Heart left ventricle (tissue), 16 donors: ENCODE data around the gene TBC1D32. TPM values are rescaled to one million over a fixed set of nuclear protein-coding genes. Genes with fewer than 3 reads are reported as not detected.
"Not testable (repeated sequence)": the region's sequence is repeated elsewhere in the genome, so short reads cannot be mapped to it uniquely, and the experiment has no call there.

Experiments used
- ATAC-seq, 4 donors: fragments of 200-7000 bp; cut with Tn5 transposase; one replicate each; pipeline ENCODE4 v1.9.1; 2020 to 2022; ENCODE audit warnings: moderate library complexity in 4 of 4, mild to moderate bottlenecking in 3 of 4, moderate number of reproducible peaks in 1 of 4
- DNase-seq, 5 donors: peaks; one replicate each; pipeline ENCODE4 v3.0.0-alpha.2; 2020
- H3K27ac ChIP-seq, 12 donors: fragments of 200-600 bp; sonication (generic) in 4 of 12; one replicate each; pipeline versions ENCODE4 v1.5.0 to v1.8.0; 2016 to 2022; ENCODE audit warnings: mild to moderate bottlenecking in 2 of 12
- H3K27me3 ChIP-seq, 9 donors: fragments of 200-600 bp; sonication (generic) in 2 of 9; one replicate each; pipeline versions ENCODE4 v1.5.1 to v1.8.0; 2016 to 2022; ENCODE audit warnings: mild to moderate bottlenecking in 3 of 9
- H3K36me3 ChIP-seq, 9 donors: fragments of 200-600 bp; sonication (generic) in 2 of 9; one replicate each; pipeline versions ENCODE4 v1.5.0 to v1.8.0; 2018 to 2022; ENCODE audit warnings: mild to moderate bottlenecking in 2 of 9
- H3K4me1 ChIP-seq, 12 donors: fragments of 200-600 bp; sonication (generic) in 4 of 12; one replicate each; pipeline versions ENCODE4 v1.5.0 to v1.8.0; 2016 to 2022; ENCODE audit warnings: mild to moderate bottlenecking in 3 of 12
- H3K4me3 ChIP-seq, 12 donors: fragments of 200-600 bp; sonication (generic) in 4 of 12; one replicate each; pipeline versions ENCODE4 v1.5.0 to v1.8.0; 2017 to 2022; ENCODE audit warnings: mild to moderate bottlenecking in 9 of 12, moderate library complexity in 4 of 12
- H3K9me3 ChIP-seq, 12 donors: fragments of 200-600 bp; sonication (generic) in 4 of 12; one replicate each; pipeline versions ENCODE4 v1.5.0 to v1.8.0; 2016 to 2022; ENCODE audit warnings: mild to moderate bottlenecking in 1 of 12
- POLR2A ChIP-seq, 2 donors: fragments of 450-650 bp; IDR thresholded peaks; one replicate each; pipeline ENCODE4 v1.6.1; 2017; ENCODE audit warnings: antibody characterized with exemption in 2 of 2, mild to moderate bottlenecking in 2 of 2, moderate library complexity in 2 of 2
- WGBS, 4 donors: extraction: QIAGEN DNeasy Blood & Tissue Kit in 2 of 4; methylation state at CpG; one replicate each; pipeline versions ENCODE4 v1.1.5 to v1.1.7; 2013 to 2018; 5-methylcytosine and 5-hydroxymethylcytosine counted together
- intact Hi-C, 10 donors: fragments of 100-400 bp; cut with DNase I; formaldehyde crosslinking; loops; one replicate each; pipeline versions ENCODE4 v1.11.1 to v1.14.2; 2022
- polyA plus RNA-seq, 2 donors: library from polyadenylated mRNA; stranded (reverse); fragments of 200-250 nt; gene quantifications; one replicate each; pipeline ENCODE4 v1.2.3, GENCODE V29; 2013
- total RNA-seq, 9 donors: library from RNA; depleted of rRNA in 2 of 9; stranded (reverse); fragments of >200 nt in 2 of 9; fragmentation: NEBNext Ultra II Directional in 3 of 9; extraction: Animal tissue kit (Norgen Biotek cat#: 25700) in 3 of 9; gene quantifications; one replicate each; pipeline versions ENCODE4 v1.1.0 to v1.2.4, GENCODE V29; 2016 to 2023
- TF ChIP-seq, protein P1 (sequence below), 12 donors: fragments of 200-600 bp; sonication (generic) in 4 of 12; IDR thresholded peaks; one replicate each; pipeline versions ENCODE4 v1.5.0 to v1.8.0; 2018 to 2022; ENCODE audit warnings: antibody characterized with exemption in 12 of 12, mild to moderate bottlenecking in 5 of 12
- donor health status: ischemic (EF 13 %, LVEDD 7.1; RV severe dilation, severe dysfunction).
- donor health status: healthy with polysubstance abuse.
- donor health status: DM: no; HTN: yes; CAD: no.
- donor health status: DM: no; HTN: no; CAD: no.
- donor health status: ischemic (EF 25% LVEDD 6.9; RV normal size, moderate dysfunction).
- donor health status: ischemic (EF 25% LVEDD 5.7; RV mildly dilated, moderate dysfunction).
- donor health status: healthy.
- donor health status: DM: yes; HTN: yes; CAD: no.
- donor health status: ischemic (EF 35%, LVEDD 5.7; RV mildly dilated, moderate dysfunction).
- donor health status: nonischemic (EF 11% LVEDD 7.7; RV severe dilation, severe dysfunction).
- donor health status: DM: yes; HTN: yes; CAD: no.
- donor health status: PGD.
- donor health status: ischemic (EF 29% LVEDD 5.4; RV normal size, mild dysfunction).
- donor health status: nonischemic (EF 23%, LVEDD 6.1; RV moderate dilation, normal function).

TBC1D32 gene
- total and polyA plus RNA-seq, 11 donors, result 0.53 to 4.6 (median 2.7) TPM

DNA sequence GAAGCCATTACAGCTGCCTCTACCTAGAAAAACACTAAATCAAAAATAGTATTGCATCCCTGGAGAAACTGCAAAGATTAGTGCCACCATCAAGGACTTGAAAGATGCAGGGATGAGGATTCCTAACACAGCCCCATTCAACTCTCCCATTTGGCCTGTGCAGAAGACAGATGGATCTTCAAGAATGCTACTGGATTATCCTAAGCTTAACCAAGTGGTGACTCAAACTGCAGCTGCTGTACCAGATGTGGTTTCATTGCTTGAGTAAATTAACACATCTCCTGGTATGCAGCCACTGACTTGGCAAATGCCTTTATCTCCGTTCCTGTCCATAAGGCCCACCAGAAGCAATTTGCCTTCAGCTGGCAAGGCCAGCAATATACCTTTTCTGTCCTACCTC, 117.4 kb downstream of the TBC1D32 start:
- Histone ChIP-seq H3K27ac (no peak overlapping the region), H3K27me3 (no peaks in the 10 kb centered on the region), H3K36me3 (peaks cover 0 to 22% (median 0%) of the 10 kb centered on the region in 9 donors), H3K4me3 (no peak overlapping the region), H3K9me3 (peaks cover 0 to 21% (median 12%) of the 10 kb centered on the region in 12 donors), H3K4me1 (no peaks in the 10 kb centered on the region)
- intact Hi-C loops, result no loop called here
- DNase-seq (no peak), ATAC-seq (no peak)
- WGBS, 4 donors, result 73 to 96% (median 91%) methylated on average over 1 of the region's 1 CpG
- TF ChIP-seq, protein P1, sequence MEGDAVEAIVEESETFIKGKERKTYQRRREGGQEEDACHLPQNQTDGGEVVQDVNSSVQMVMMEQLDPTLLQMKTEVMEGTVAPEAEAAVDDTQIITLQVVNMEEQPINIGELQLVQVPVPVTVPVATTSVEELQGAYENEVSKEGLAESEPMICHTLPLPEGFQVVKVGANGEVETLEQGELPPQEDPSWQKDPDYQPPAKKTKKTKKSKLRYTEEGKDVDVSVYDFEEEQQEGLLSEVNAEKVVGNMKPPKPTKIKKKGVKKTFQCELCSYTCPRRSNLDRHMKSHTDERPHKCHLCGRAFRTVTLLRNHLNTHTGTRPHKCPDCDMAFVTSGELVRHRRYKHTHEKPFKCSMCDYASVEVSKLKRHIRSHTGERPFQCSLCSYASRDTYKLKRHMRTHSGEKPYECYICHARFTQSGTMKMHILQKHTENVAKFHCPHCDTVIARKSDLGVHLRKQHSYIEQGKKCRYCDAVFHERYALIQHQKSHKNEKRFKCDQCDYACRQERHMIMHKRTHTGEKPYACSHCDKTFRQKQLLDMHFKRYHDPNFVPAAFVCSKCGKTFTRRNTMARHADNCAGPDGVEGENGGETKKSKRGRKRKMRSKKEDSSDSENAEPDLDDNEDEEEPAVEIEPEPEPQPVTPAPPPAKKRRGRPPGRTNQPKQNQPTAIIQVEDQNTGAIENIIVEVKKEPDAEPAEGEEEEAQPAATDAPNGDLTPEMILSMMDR (IDR thresholded peaks at IDR 0.05), result no peak
- no peak for TF ChIP-seq POLR2A (IDR thresholded peaks at IDR 0.05)

DNA sequence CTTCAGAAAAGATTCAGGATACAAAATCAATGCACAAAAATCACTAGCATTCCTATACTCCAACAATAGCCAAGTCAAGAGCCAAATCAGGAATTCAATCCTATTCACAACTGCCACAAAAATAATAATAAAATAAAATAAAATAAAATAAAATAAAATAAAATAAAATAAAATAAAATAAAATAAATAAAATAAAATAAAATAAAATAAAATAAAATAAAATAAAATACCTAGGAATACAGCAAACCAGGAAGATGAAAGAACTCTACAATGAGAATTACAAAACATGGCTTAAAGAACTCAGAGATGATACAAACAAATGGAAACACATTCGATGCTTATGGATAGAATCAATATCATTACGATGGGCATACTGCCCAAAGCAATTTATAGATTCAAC, 120.9 kb downstream of the TBC1D32 start:
- H3K9me3 ChIP-seq, result peaks cover 0 to 21% (median 12%) of the 10 kb centered on the region in 12 donors
- 94 to 99% (median 96%) methylated on average over 2 of the region's 2 CpGs for WGBS, 4 donors
- intact Hi-C loops, ATAC-seq, H3K4me1 ChIP-seq, H3K27ac ChIP-seq, H3K27me3 ChIP-seq, DNase-seq, H3K4me3 ChIP-seq: not testable (repeated sequence)
- H3K36me3 ChIP-seq, result peaks cover 0 to 15% (median 0%) of the 10 kb centered on the region in 9 donors

DNA sequence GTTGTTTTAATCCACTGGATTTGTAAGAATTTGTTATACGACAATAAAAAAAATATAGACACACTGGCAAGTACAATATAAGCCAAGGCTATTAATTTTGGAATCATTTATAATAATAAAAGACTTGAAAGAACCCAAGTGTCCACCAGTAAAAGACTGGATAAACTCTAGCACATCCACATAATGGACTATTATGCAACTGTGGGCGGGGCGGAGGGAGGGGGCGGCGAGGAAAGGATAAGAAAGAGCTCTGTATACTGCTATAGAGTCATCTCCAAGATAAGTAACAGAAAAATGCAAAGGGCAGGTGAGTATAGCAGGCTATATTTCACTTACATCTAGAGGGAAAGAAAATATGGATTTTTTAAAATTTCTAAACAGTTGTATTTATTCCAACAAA, 123.3 kb downstream of the TBC1D32 start:
- Histone ChIP-seq H3K27ac (no peak overlapping the region), H3K27me3 (no peaks in the 10 kb centered on the region), H3K4me3 (no peak overlapping the region), H3K36me3 (peaks cover 0 to 15% (median 0%) of the 10 kb centered on the region in 9 donors), H3K9me3 (peaks cover 0 to 21% (median 12%) of the 10 kb centered on the region in 12 donors), H3K4me1 (no peaks in the 10 kb centered on the region)
- intact Hi-C loops, result no loop called here
- DNase-seq (no peak), ATAC-seq (no peak)
- 88 to 97% (median 93%) methylated on average over 5 of the region's 5 CpGs for WGBS, 4 donors
- TF ChIP-seq, protein P1 (IDR thresholded peaks at IDR 0.05), result no peak
- TF ChIP-seq POLR2A (IDR thresholded peaks at IDR 0.05), result no peak

DNA sequence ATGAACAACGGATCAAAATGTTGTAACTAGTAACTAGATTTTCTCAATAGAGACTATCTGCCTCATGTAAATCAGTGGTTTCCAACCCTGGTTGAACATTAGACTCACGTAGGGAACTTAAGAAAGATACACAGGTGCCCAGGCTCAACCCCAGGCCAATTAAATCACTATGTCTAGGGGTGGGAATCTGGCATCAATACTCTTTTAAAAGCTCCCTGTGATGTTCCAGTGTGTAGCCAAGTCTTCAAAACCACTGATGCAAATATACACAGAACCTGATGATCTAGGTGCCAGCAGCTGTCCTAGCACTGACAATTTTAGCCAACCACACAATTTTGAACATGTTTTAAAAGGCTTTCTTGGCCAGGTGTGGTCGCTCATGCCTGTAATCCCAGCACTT, 128.7 kb downstream of the TBC1D32 start:
- DNase-seq, result no peak
- Histone ChIP-seq H3K4me3 (no peak overlapping the region), H3K27me3 (no peaks in the 10 kb centered on the region), H3K9me3 (no peaks in the 10 kb centered on the region), H3K36me3 (no peaks in the 10 kb centered on the region), H3K4me1 (no peaks in the 10 kb centered on the region), H3K27ac (no peak overlapping the region)
- no peak for ATAC-seq
- no peak for TF ChIP-seq POLR2A (IDR thresholded peaks at IDR 0.05)
- TF ChIP-seq, protein P1 (IDR thresholded peaks at IDR 0.05), result no peak
- intact Hi-C loops, result no loop called here
- 90 to 95% (median 92%) methylated on average over 3 of the region's 3 CpGs for WGBS, 4 donors

DNA sequence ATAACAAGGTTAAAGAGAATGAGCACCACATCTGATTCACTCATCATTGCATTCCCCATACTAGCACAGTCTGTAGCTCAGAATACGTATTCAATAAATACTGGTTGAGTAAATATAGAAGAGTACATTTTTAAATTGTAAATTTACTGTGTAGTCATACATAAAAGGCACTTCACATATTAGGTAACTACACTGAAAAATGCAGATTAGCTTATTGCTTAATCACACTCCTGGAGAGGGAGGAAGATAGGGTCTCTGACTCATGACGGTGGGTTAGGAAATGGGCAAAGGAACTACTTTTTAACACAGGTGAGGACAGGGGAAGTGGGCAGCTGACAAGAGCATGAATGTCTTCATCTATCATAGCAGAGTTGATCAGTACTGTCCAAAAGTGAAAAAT, 133.2 kb downstream of the TBC1D32 start:
- DNase-seq (no peak), ATAC-seq (no peak)
- TF ChIP-seq, protein P1 (IDR thresholded peaks at IDR 0.05), result no peak
- no peak for TF ChIP-seq POLR2A (IDR thresholded peaks at IDR 0.05)
- H3K4me3 ChIP-seq, result no peak overlapping the region
- no peaks in the 10 kb centered on the region for H3K4me1 ChIP-seq
- H3K36me3 ChIP-seq, result no peaks in the 10 kb centered on the region
- intact Hi-C loops, result no loop called here
- H3K27me3 ChIP-seq, result no peaks in the 10 kb centered on the region
- no peaks in the 10 kb centered on the region for H3K9me3 ChIP-seq
- 78 to 85% (median 84%) methylated on average over 2 of the region's 2 CpGs for WGBS, 4 donors
- no peak overlapping the region for H3K27ac ChIP-seq

DNA sequence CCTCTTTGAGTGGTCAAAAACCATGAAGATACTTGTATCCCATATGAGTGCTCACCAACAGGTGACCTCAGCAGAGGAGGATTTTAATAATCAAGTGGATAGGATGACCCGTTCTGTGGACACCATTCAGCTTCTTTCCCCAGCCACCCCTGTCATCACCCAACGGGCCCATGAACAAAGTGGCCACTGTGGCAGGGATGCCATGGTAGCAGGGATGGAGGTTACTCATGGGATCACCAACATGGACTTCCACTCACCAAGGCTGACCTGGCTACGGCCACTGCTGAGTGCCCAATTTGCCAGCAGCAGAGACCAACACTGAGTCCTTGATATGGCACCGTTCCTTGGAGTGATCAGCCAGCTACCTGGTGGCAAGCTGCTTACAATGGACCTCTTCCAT, 138.2 kb downstream of the TBC1D32 start:
- H3K4me1 ChIP-seq, H3K4me3 ChIP-seq, DNase-seq, H3K36me3 ChIP-seq, H3K27ac ChIP-seq, intact Hi-C loops, H3K9me3 ChIP-seq, ATAC-seq, H3K27me3 ChIP-seq: not testable (repeated sequence)
- WGBS, 4 donors, result 89 to 98% (median 95%) methylated on average over 3 to 4 of the region's 4 CpGs
